Natural killer cell (primary cell): ENCODE results near the gene PLB1. TPM values are rescaled to one million over a fixed set of nuclear protein-coding genes. Genes with fewer than 3 reads are reported as not detected.
A peak's percentile ranks its signal among the peaks of the same experiment; 100 is the strongest.

Experiments used
- ATAC-seq, 3 donors: fragments of 150-1000 bp in 2 of 3; fragments of 200-7000 bp in 1 of 3; cut with Tn5 transposase; 1 replicate in 1 of 3; 2 replicates in 2 of 3; pipeline ENCODE4 v1.10.0; 2021; ENCODE audit warnings: mild to moderate bottlenecking in 2 of 3, moderate library complexity in 2 of 3
- DNase-seq, 2 donors: peaks; one replicate each; pipeline versions ENCODE4 v3.0.0 to v3.0.0-alpha.2; 2013 to 2021; ENCODE audit warnings: mixed read lengths in 1 of 2
- H3K27ac ChIP-seq: one replicate; pipeline ENCODE4 v1.5.1; 2013; ENCODE audit warnings: mild to moderate bottlenecking, low read length
- H3K27me3 ChIP-seq: one replicate; pipeline ENCODE4 v1.6.1; 2013; ENCODE audit warnings: low read length; ENCODE audit not compliant: control insufficient read depth, insufficient read depth
- H3K36me3 ChIP-seq: one replicate; pipeline ENCODE4 v1.6.1; 2013; ENCODE audit warnings: low read length; ENCODE audit not compliant: control insufficient read depth, insufficient read depth
- H3K4me1 ChIP-seq: one replicate; pipeline ENCODE4 v1.6.1; 2013; ENCODE audit warnings: low read length; ENCODE audit not compliant: control insufficient read depth, insufficient read depth
- H3K4me3 ChIP-seq: one replicate; pipeline ENCODE4 v1.5.1; 2013; ENCODE audit warnings: low read length
- H3K9me3 ChIP-seq: one replicate; pipeline ENCODE4 v1.6.1; 2013; ENCODE audit warnings: low read length; ENCODE audit not compliant: control insufficient read depth, insufficient read depth
- H3K27ac Mint-ChIP-seq, 2 donors: one replicate each; pipeline ENCODE4 v1.8.0; 2022; ENCODE audit warnings: mild to moderate bottlenecking in 2 of 2, mixed read lengths in 2 of 2, moderate library complexity in 1 of 2
- H3K27me3 Mint-ChIP-seq, 2 donors: one replicate each; pipeline ENCODE4 v1.8.0; 2022; ENCODE audit warnings: low read depth in 2 of 2, mixed read lengths in 2 of 2
- H3K36me3 Mint-ChIP-seq: one replicate; pipeline ENCODE4 v1.8.0; 2022; ENCODE audit warnings: mixed read lengths
- H3K4me1 Mint-ChIP-seq, 2 donors: one replicate each; pipeline ENCODE4 v1.8.0; 2022; ENCODE audit warnings: mixed read lengths in 2 of 2
- H3K4me3 Mint-ChIP-seq: one replicate; pipeline ENCODE4 v1.8.0; 2022; ENCODE audit warnings: mild to moderate bottlenecking, moderate library complexity, mixed read lengths
- H3K9me3 Mint-ChIP-seq, 2 donors: one replicate each; pipeline ENCODE4 v1.8.0; 2022; ENCODE audit warnings: mixed read lengths in 2 of 2
- WGBS: methylation state at CpG from one replicate; pipeline ENCODE4 v1.1.7; 2013; ENCODE audit warnings: missing lambda C conversion rate; ENCODE audit not compliant: insufficient coverage; 5-methylcytosine and 5-hydroxymethylcytosine counted together
- intact Hi-C: fragments of 100-400 bp; cut with micrococcal nuclease; formaldehyde crosslinking; loops from one replicate; pipeline ENCODE4 v1.14.2; 2022
- total RNA-seq, 4 donors: library from RNA; stranded (reverse); fragments of 120-200 nt in 1 of 4; gene quantifications; one replicate each; pipeline versions ENCODE4 v1.2.3 to v1.2.4, GENCODE V29; 2013 to 2022
- TF ChIP-seq, protein P1 (sequence below): fragments of 200-600 bp; IDR thresholded peaks from one replicate; pipeline ENCODE4 v1.8.0; 2022; ENCODE audit warnings: antibody characterized with exemption

Gene PLB1
- total RNA-seq, 3 donors from 2014 or later (not counting 1 experiment from before 2014, with no cell fraction given): 1.7 to 2.6 (median 1.9) TPM

DNA sequence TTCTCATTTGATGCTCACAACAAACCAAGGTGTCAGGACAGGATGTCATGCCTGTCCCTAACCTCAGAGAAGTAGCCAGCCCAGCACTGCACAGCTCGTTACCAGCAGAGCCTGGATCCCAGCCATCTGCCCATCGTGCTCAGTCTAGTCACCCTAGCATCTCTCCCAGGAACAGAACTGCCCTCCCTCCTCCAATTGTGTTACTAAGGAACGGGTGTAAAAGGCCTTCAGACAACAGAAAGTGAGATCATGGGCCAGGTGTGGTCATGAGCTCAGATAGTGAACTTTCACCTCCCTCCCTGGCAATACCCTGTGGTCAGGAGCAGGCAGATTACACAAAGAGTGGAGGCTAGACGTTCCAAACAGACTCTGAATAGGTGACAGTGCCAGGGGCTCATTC lies 144.0 kb downstream of the PLB1 start:
- Mint-ChIP-seq H3K27ac (peak overlapping the region in 1 of 2 donors; percentile 24), H3K4me3 (no peak overlapping the region), H3K27me3 (peaks cover 0 to 5% of the 10 kb centered on the region in 2 donors), H3K4me1 (peaks cover 0 to 5% of the 10 kb centered on the region in 2 donors), H3K36me3 (no peaks in the 10 kb centered on the region), H3K9me3 (no peaks in the 10 kb centered on the region)
- Histone ChIP-seq H3K4me3 (no peak overlapping the region), H3K27ac (no peak overlapping the region), H3K9me3 (no peaks in the 10 kb centered on the region), H3K4me1 (no peaks in the 10 kb centered on the region), H3K27me3 (no peaks in the 10 kb centered on the region), H3K36me3 (no peaks in the 10 kb centered on the region)
- no peak for DNase-seq
- intact Hi-C loops: no loop called here
- 71% methylated on average over 4 of the region's 4 CpGs for WGBS
- TF ChIP-seq, protein P1, sequence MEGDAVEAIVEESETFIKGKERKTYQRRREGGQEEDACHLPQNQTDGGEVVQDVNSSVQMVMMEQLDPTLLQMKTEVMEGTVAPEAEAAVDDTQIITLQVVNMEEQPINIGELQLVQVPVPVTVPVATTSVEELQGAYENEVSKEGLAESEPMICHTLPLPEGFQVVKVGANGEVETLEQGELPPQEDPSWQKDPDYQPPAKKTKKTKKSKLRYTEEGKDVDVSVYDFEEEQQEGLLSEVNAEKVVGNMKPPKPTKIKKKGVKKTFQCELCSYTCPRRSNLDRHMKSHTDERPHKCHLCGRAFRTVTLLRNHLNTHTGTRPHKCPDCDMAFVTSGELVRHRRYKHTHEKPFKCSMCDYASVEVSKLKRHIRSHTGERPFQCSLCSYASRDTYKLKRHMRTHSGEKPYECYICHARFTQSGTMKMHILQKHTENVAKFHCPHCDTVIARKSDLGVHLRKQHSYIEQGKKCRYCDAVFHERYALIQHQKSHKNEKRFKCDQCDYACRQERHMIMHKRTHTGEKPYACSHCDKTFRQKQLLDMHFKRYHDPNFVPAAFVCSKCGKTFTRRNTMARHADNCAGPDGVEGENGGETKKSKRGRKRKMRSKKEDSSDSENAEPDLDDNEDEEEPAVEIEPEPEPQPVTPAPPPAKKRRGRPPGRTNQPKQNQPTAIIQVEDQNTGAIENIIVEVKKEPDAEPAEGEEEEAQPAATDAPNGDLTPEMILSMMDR: no peak
- peak in 2 of 3 donors; percentile 52 to 55 for ATAC-seq

DNA sequence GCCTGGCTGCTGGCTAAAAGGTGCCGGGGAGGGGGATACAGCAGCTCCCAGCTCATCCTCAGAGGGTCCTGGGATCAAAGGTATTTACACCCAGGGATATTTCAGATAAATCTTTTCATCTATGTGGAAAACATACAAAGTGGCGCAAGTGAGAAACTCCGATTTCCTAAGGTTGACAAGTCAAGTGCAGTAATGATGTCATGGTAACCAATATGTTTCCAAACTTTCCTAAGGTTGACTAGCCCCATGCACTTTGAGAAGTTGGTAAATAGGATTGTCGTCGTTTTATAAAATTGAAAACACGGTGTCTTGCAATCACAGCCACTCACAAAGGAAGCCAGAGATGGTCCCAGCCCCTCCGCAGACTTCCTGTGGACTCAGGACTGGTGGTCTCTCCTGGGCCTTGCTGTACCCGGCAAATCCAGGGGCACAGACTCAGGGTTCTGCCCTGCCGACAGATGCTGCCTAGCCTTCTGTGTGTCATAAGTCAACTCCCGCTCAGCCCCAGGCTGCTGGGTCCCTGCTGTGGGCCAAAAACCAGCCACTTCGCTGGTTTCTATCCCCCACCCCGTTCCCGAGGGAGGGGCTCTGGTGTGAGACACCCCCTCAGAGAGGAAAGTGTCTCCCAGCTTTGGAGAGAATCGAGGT lies 144.5 kb downstream of the PLB1 start:
- Histone ChIP-seq H3K36me3 (no peaks in the 10 kb centered on the region), H3K27ac (no peak overlapping the region), H3K27me3 (no peaks in the 10 kb centered on the region), H3K4me3 (no peak overlapping the region), H3K9me3 (no peaks in the 10 kb centered on the region), H3K4me1 (no peaks in the 10 kb centered on the region)
- ATAC-seq (no peak), DNase-seq (no peak)
- TF ChIP-seq, protein P1: no peak
- peak overlapping the region in 1 of 2 donors; percentile 24 for H3K27ac Mint-ChIP-seq
- WGBS: 84% methylated on average over 14 of the region's 14 CpGs
- peaks cover 0 to 5% of the 10 kb centered on the region in 2 donors for H3K4me1 Mint-ChIP-seq
- intact Hi-C loops: no loop called here
- no peak overlapping the region for H3K4me3 Mint-ChIP-seq
- peaks cover 0 to 5% of the 10 kb centered on the region in 2 donors for H3K27me3 Mint-ChIP-seq
- H3K36me3 Mint-ChIP-seq: no peaks in the 10 kb centered on the region
- H3K9me3 Mint-ChIP-seq: no peaks in the 10 kb centered on the region

DNA sequence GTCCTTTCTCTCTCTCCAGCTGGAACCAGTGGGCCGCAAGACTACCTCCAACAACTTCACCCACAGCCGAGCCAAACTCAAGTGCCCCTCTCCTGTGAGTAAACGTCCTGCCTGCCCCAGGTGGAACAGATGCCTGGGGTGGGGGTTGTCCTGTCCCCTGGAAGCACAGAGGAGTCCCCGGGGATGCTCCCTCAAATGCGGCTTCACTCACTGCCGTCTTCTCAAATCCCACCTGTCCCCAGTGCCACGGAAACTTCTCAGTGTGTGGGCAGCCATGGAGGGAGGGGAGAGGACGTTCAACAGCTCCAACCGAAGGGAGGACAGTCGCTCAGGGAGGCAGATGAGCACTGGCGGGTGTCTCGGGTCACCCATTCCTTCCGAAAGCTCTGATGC lies 145.0 kb downstream of the PLB1 start:
- Mint-ChIP-seq H3K4me3 (no peak overlapping the region), H3K4me1 (peaks cover 0 to 5% of the 10 kb centered on the region in 2 donors), H3K9me3 (no peaks in the 10 kb centered on the region), H3K27me3 (peaks cover 0 to 5% of the 10 kb centered on the region in 2 donors), H3K36me3 (no peaks in the 10 kb centered on the region), H3K27ac (no peak overlapping the region)
- no peak overlapping the region for H3K27ac ChIP-seq
- H3K9me3 ChIP-seq: no peaks in the 10 kb centered on the region
- H3K36me3 ChIP-seq: no peaks in the 10 kb centered on the region
- H3K4me1 ChIP-seq: no peaks in the 10 kb centered on the region
- WGBS: 92% methylated on average over 13 of the region's 13 CpGs
- TF ChIP-seq, protein P1: no peak
- no peaks in the 10 kb centered on the region for H3K27me3 ChIP-seq
- no peak for ATAC-seq
- H3K4me3 ChIP-seq: no peak overlapping the region
- DNase-seq: no peak
- intact Hi-C loops: no loop called here

DNA sequence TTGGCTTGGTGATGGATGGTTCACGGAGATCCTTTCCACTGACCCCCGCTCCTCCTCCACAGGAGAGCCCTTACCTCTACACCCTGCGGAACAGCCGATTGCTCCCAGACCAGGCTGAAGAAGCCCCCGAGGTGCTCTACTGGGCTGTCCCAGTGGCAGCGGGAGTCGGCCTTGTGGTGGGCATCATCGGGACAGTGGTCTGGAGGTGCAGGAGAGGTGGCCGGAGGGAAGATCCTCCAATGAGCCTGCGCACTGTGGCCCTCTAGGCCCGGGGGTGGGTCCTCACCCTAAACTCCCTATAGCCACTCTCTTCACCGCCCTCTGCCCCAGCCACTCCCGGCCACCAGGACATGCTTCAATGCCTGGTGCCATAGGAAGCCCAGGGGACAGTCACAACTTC lies 146.9 kb downstream of the PLB1 start:
- Mint-ChIP-seq H3K4me3 (no peak overlapping the region), H3K27ac (no peak overlapping the region), H3K27me3 (peaks cover 0 to 5% of the 10 kb centered on the region in 2 donors), H3K36me3 (no peaks in the 10 kb centered on the region), H3K4me1 (peaks cover 0 to 5% of the 10 kb centered on the region in 2 donors), H3K9me3 (no peaks in the 10 kb centered on the region)
- Histone ChIP-seq H3K4me3 (no peak overlapping the region), H3K9me3 (no peaks in the 10 kb centered on the region), H3K27me3 (no peaks in the 10 kb centered on the region), H3K36me3 (no peaks in the 10 kb centered on the region), H3K27ac (no peak overlapping the region), H3K4me1 (no peaks in the 10 kb centered on the region)
- DNase-seq: no peak
- WGBS: 93% methylated on average over 13 of the region's 13 CpGs
- intact Hi-C loops: no loop called here
- ATAC-seq: no peak
- TF ChIP-seq, protein P1: no peak
